ENCODE measurements around the gene HSPA12A. TPM values are rescaled to one million over a fixed set of nuclear protein-coding genes. Genes with fewer than 3 reads are reported as not detected.

The HSPA12A gene
- total RNA-seq, 1 donor = 10.9 TPM

- H3K9me3 ChIP-seq (ENCODE audit: low read depth, low read length) = no peaks in the 10 kb centered on the region
- no peak for TF ChIP-seq CTCF (IDR thresholded peaks at IDR 0.05; ENCODE audit: extremely low read depth, low read depth, low read length)
- no peak overlapping the region for H3K4me3 ChIP-seq (ENCODE audit: insufficient read depth, low read length)
- no peak overlapping the region for H3K4me2 ChIP-seq (ENCODE audit: insufficient read depth, low read length)
- H3K4me1 ChIP-seq (ENCODE audit: insufficient read depth, low read length) = peaks cover 20% of the 10 kb centered on the region
- peaks cover 9% of the 10 kb centered on the region for H3K36me3 ChIP-seq (ENCODE audit: insufficient read depth, low read length)
- no peaks in the 10 kb centered on the region for H3K79me2 ChIP-seq (ENCODE audit: insufficient read depth, low read length)
- no peaks in the 10 kb centered on the region for H4K20me1 ChIP-seq (ENCODE audit: insufficient read depth, low read length)
- DNase-seq (ENCODE audit: insufficient read length, low spot score, missing footprints) = no peak
- no peak overlapping the region for H3K27ac ChIP-seq (ENCODE audit: low read depth, low read length)
- H3K27me3 ChIP-seq (ENCODE audit: insufficient read depth, low read length) = no peaks in the 10 kb centered on the region
- no peak overlapping the region for H2AFZ ChIP-seq (ENCODE audit: low read length)
Observed at GRCh38 chr10:116684781-116685180, 57.6 kb downstream of the HSPA12A start.

- no peak for DNase-seq (ENCODE audit: insufficient read length, low spot score, missing footprints)
- Histone ChIP-seq H3K4me2 (ENCODE audit: insufficient read depth, low read length) (no peak overlapping the region), H3K4me1 (ENCODE audit: insufficient read depth, low read length) (peaks cover 15% of the 10 kb centered on the region), H3K4me3 (ENCODE audit: insufficient read depth, low read length) (no peak overlapping the region), H2AFZ (ENCODE audit: low read length) (no peak overlapping the region), H3K9me3 (ENCODE audit: low read depth, low read length) (no peaks in the 10 kb centered on the region), H3K79me2 (ENCODE audit: insufficient read depth, low read length) (no peaks in the 10 kb centered on the region), H4K20me1 (ENCODE audit: insufficient read depth, low read length) (no peaks in the 10 kb centered on the region), H3K27me3 (ENCODE audit: insufficient read depth, low read length) (no peaks in the 10 kb centered on the region), H3K27ac (ENCODE audit: low read depth, low read length) (no peak overlapping the region), H3K36me3 (ENCODE audit: insufficient read depth, low read length) (peaks cover 14% of the 10 kb centered on the region)
- no peak for TF ChIP-seq CTCF (IDR thresholded peaks at IDR 0.05; ENCODE audit: extremely low read depth, low read depth, low read length)
Observed at GRCh38 chr10:116683821-116684220, 58.5 kb downstream of the HSPA12A start.

GRCh38 chr10:116683166-116683565 lies 59.2 kb downstream of the HSPA12A start:
- H3K79me2 ChIP-seq (ENCODE audit: insufficient read depth, low read length) = no peaks in the 10 kb centered on the region
- H3K4me1 ChIP-seq (ENCODE audit: insufficient read depth, low read length) = peaks cover 9% of the 10 kb centered on the region
- no peaks in the 10 kb centered on the region for H4K20me1 ChIP-seq (ENCODE audit: insufficient read depth, low read length)
- no peaks in the 10 kb centered on the region for H3K27me3 ChIP-seq (ENCODE audit: insufficient read depth, low read length)
- no peak overlapping the region for H3K4me2 ChIP-seq (ENCODE audit: insufficient read depth, low read length)
- no peaks in the 10 kb centered on the region for H3K9me3 ChIP-seq (ENCODE audit: low read depth, low read length)
- H3K27ac ChIP-seq (ENCODE audit: low read depth, low read length) = no peak overlapping the region
- H3K36me3 ChIP-seq (ENCODE audit: insufficient read depth, low read length) = peaks cover 14% of the 10 kb centered on the region
- H3K4me3 ChIP-seq (ENCODE audit: insufficient read depth, low read length) = no peak overlapping the region
- no peak for TF ChIP-seq CTCF (IDR thresholded peaks at IDR 0.05; ENCODE audit: extremely low read depth, low read depth, low read length)
- no peak overlapping the region for H2AFZ ChIP-seq (ENCODE audit: low read length)
- no peak for DNase-seq (ENCODE audit: insufficient read length, low spot score, missing footprints)

GRCh38 chr10:116679351-116679750 lies 63.0 kb downstream of the HSPA12A start:
- H3K4me1 ChIP-seq (ENCODE audit: insufficient read depth, low read length) = peaks cover 2% of the 10 kb centered on the region
- H3K27me3 ChIP-seq (ENCODE audit: insufficient read depth, low read length) = no peaks in the 10 kb centered on the region
- no peak overlapping the region for H3K4me3 ChIP-seq (ENCODE audit: insufficient read depth, low read length)
- H3K27ac ChIP-seq (ENCODE audit: low read depth, low read length) = no peak overlapping the region
- H4K20me1 ChIP-seq (ENCODE audit: insufficient read depth, low read length) = no peaks in the 10 kb centered on the region
- no peak for DNase-seq (ENCODE audit: insufficient read length, low spot score, missing footprints)
- H2AFZ ChIP-seq (ENCODE audit: low read length) = no peak overlapping the region
- no peaks in the 10 kb centered on the region for H3K9me3 ChIP-seq (ENCODE audit: low read depth, low read length)
- H3K4me2 ChIP-seq (ENCODE audit: insufficient read depth, low read length) = no peak overlapping the region
- H3K79me2 ChIP-seq (ENCODE audit: insufficient read depth, low read length) = no peaks in the 10 kb centered on the region
- no peak for TF ChIP-seq CTCF (IDR thresholded peaks at IDR 0.05; ENCODE audit: extremely low read depth, low read depth, low read length)
- peaks cover 19% of the 10 kb centered on the region for H3K36me3 ChIP-seq (ENCODE audit: insufficient read depth, low read length)

All from osteoblast (primary cell).